A673 (cell line): ENCODE results near the gene PCBP4. TPM values are rescaled to one million over a fixed set of nuclear protein-coding genes. Genes with fewer than 3 reads are reported as not detected.

Source experiments
- BruUV-seq: library from RNA; stranded (reverse); fragments of 400-500 nt; replicated peaks from 2 replicates; lab custom pipeline; 2021; lab: Mats Ljungman, UMichigan
- CTCF ChIA-PET: fragments of 300-600 bp; sonication (Branson Sonifier 250); formaldehyde crosslinking; loops from one replicate; lab custom pipeline; 2022; ENCODE audit warnings: antibody characterized with exemption; lab: Charles Lee
- POLR2A ChIA-PET: fragments of 300-600 bp; sonication (Branson Sonifier 250); formaldehyde crosslinking; loops from one replicate; lab custom pipeline; 2022; ENCODE audit warnings: antibody characterized with exemption; ENCODE audit not compliant: low non-redundant PET; lab: Charles Lee
- DNase-seq: peaks from one replicate; pipeline ENCODE4 v3.0.0-alpha.2; 2015; ENCODE audit warnings: low spot score
- H3K27ac ChIP-seq: fragments of 200-600 bp; sonication (generic); 2 replicates; pipeline ENCODE4 v1.5.1; 2016; ENCODE audit warnings: mixed run types, low read depth, mild to moderate bottlenecking, mixed read lengths, antibody characterized with exemption, low read length; ENCODE audit not compliant: poor library complexity, severe bottlenecking
- H3K27me3 ChIP-seq: fragments of 200-600 bp; sonication (generic); replicated peaks from 2 replicates; pipeline ENCODE4 v1.6.1; 2017; ENCODE audit warnings: mixed run types, low read depth, mild to moderate bottlenecking, mixed read lengths, antibody characterized with exemption, low read length; ENCODE audit not compliant: insufficient read depth, poor library complexity
- H3K36me3 ChIP-seq: fragments of 200-600 bp; sonication (generic); 2 replicates; pipeline ENCODE4 v1.6.1; 2016; ENCODE audit warnings: mixed run types, mild to moderate bottlenecking, mixed read lengths, antibody characterized with exemption, low read length; ENCODE audit not compliant: insufficient read depth, poor library complexity, severe bottlenecking
- H3K4me1 ChIP-seq: fragments of 200-600 bp; sonication (generic); 2 replicates; pipeline ENCODE4 v1.6.1; 2017; ENCODE audit warnings: mixed run types, mild to moderate bottlenecking, mixed read lengths, antibody characterized with exemption, low read length; ENCODE audit not compliant: insufficient read depth, poor library complexity, severe bottlenecking
- H3K4me3 ChIP-seq: fragments of 200-600 bp; sonication (generic); 2 replicates; pipeline ENCODE4 v1.5.1; 2016; ENCODE audit warnings: low read depth, mixed run types, mild to moderate bottlenecking, mixed read lengths, low read length; ENCODE audit not compliant: poor library complexity, severe bottlenecking
- H3K9me3 ChIP-seq: fragments of 200-600 bp; sonication (generic); 2 replicates; pipeline ENCODE4 v1.6.1; 2016; ENCODE audit warnings: mixed run types, low read depth, mild to moderate bottlenecking, mixed read lengths, antibody characterized with exemption, low read length; ENCODE audit not compliant: poor library complexity, severe bottlenecking
- CTCF ChIP-seq: fragments of 300-800, 200-600 bp; sonication (generic); conservative IDR thresholded peaks from 2 replicates; pipeline ENCODE4 v1.5.1; 2017; ENCODE audit warnings: low read depth, mild to moderate bottlenecking, antibody characterized with exemption, low read length, moderate library complexity, mixed read lengths
- EZH2 ChIP-seq: fragments of 200-600 bp; sonication (generic); IDR thresholded peaks from 2 replicates; pipeline ENCODE4 v1.6.1; 2017; ENCODE audit warnings: borderline replicate concordance, low read depth, mild to moderate bottlenecking, mixed read lengths, antibody characterized with exemption, low read length; ENCODE audit not compliant: poor library complexity, severe bottlenecking
- intact Hi-C: fragments of 100-400 bp; cut with micrococcal nuclease; formaldehyde crosslinking; loops from one replicate; pipeline ENCODE4 v1.10.0; 2022; ENCODE audit not compliant: unreplicated experiment
- total RNA-seq: library from RNA; stranded (reverse); gene quantifications from 2 replicates; pipeline ENCODE4 v1.2.3, GENCODE V29; 2021

The PCBP4 gene
- total RNA-seq, 1 experiment from 2014 or later: 5.3 TPM

GRCh38 chr3:52002748-52003147 lies 35.5 kb upstream of the PCBP4 start:
- Histone ChIP-seq H3K27ac (no peak overlapping the region), H3K4me3 (no peak overlapping the region), H3K27me3 (no peaks in the 10 kb centered on the region), H3K9me3 (no peaks in the 10 kb centered on the region), H3K4me1 (peaks cover 18% of the 10 kb centered on the region), H3K36me3 (no peaks in the 10 kb centered on the region)
- no peak for DNase-seq
- intact Hi-C loops: loop anchor here (5.0 kb wide), 1 partner anchor 55 kb away; the partner anchor contains the start of gene DUSP7
- ChIA-PET POLR2A (interaction anchor here (0.6 kb wide), 1 partner anchor 222 kb away, joined by 10 read pairs; no protein-coding TSS in a partner anchor), CTCF (no interaction called here)
- no TSS peak for BruUV-seq
- TF ChIP-seq EZH2: no peak
- TF ChIP-seq CTCF: no peak

GRCh38 chr3:52001443-52001974 lies 34.3 kb upstream of the PCBP4 start:
- no peak overlapping the region for H3K27ac ChIP-seq
- CTCF ChIA-PET: interaction anchor here (0.7 to 0.9 kb wide), 2 partner anchors 43 to 143 kb away, joined by 3 to 4 read pairs; no protein-coding TSS in a partner anchor
- intact Hi-C loops: loop anchor here (1.0 to 5.0 kb wide), 4 partner anchors 56 to 337 kb away; partner anchors contain the start of gene DUSP7
- no peaks in the 10 kb centered on the region for H3K9me3 ChIP-seq
- H3K4me1 ChIP-seq: peaks cover 18% of the 10 kb centered on the region
- POLR2A ChIA-PET: no interaction called here
- H3K27me3 ChIP-seq: no peaks in the 10 kb centered on the region
- no TSS peak for BruUV-seq
- H3K4me3 ChIP-seq: no peak overlapping the region
- TF ChIP-seq CTCF (peak; percentile 83), EZH2 (no peak)
- DNase-seq: peak; percentile 68
- H3K36me3 ChIP-seq: no peaks in the 10 kb centered on the region

GRCh38 chr3:51999846-52000245 lies 32.6 kb upstream of the PCBP4 start:
- no peak for TF ChIP-seq EZH2
- BruUV-seq: no TSS peak
- Histone ChIP-seq H3K27ac (no peak overlapping the region), H3K27me3 (no peaks in the 10 kb centered on the region), H3K9me3 (no peaks in the 10 kb centered on the region), H3K4me3 (no peak overlapping the region), H3K36me3 (peaks cover 4% of the 10 kb centered on the region), H3K4me1 (peaks cover 3% of the 10 kb centered on the region)
- POLR2A ChIA-PET: no interaction called here
- intact Hi-C loops: loop anchor here (2.0 to 5.0 kb wide), 2 partner anchors 57 to 339 kb away; partner anchors contain the start of gene DUSP7
- no peak for DNase-seq
- CTCF ChIA-PET: no interaction called here
